K562 (cell line): ENCODE data around the gene IFIT5. TPM values are rescaled to one million over a fixed set of nuclear protein-coding genes. Genes with fewer than 3 reads are reported as not detected.
A peak's percentile ranks its signal among the peaks of the same experiment; 100 is the strongest.

Experiments used
- ATAC-seq: fragments of 200-7000 bp; cut with Tn5 transposase; 3 replicates; pipeline ENCODE4 v1.9.1; 2020; ENCODE audit warnings: moderate library complexity
- BruUV-seq: library from RNA; stranded (reverse); fragments of 400-500 nt; replicated peaks from 2 replicates; lab custom pipeline; 2021; lab: Mats Ljungman, UMichigan
- CTCF ChIA-PET: fragments of 300-600 bp; formaldehyde crosslinking; extraction: SDS; loops from one replicate; lab custom pipeline; 2021; ENCODE audit warnings: low intra/inter-chr PET ratio; lab: Yijun Ruan, JAX
- POLR2A ChIA-PET: fragments of 300-600, 350-650 bp; sonication (Branson Sonifier 250); formaldehyde crosslinking; extraction: SDS; loops from one replicate; lab custom pipeline; 2021; ENCODE audit warnings: antibody characterized with exemption, inconsistent platforms; lab: Yijun Ruan, JAX
- DNase-seq, 4 experiments: peaks; one replicate each; pipeline versions ENCODE4 v3.0.0 to v3.0.0-alpha.2; 2011 to 2018; ENCODE audit warnings: low spot score in 3 of 4, mixed read lengths in 3 of 4; ENCODE audit errors: extremely low read depth in 1 of 4
- FAIRE-seq: peaks from 2 replicates; lab custom pipeline; 2011; peaks lifted over from hg19 to GRCh38; lab: Jason Lieb, UNC
- H2AFZ ChIP-seq: 2 replicates; pipeline ENCODE4 v1.6.0; 2011; ENCODE audit warnings: low read depth, low read length, control low read depth, inconsistent platforms
- H3K27ac ChIP-seq: fragments of 200-600 bp; 3 replicates; pipeline ENCODE4 v1.8.0; 2011; ENCODE audit warnings: low read depth, mild to moderate bottlenecking, control low read depth, inconsistent platforms, low read length, moderate library complexity, mixed read lengths; ENCODE audit errors: extremely low read depth
- H3K27me3 ChIP-seq, 2 experiments: fragments of 300-600 bp in 1 of 2; 2 replicates in 1 of 2; 3 replicates in 1 of 2; pipeline versions ENCODE4 v1.6.0 to v1.8.0; 2011; ENCODE audit warnings: inconsistent platforms in 2 of 2, low read length in 2 of 2, mild to moderate bottlenecking in 1 of 2, mixed read lengths in 1 of 2, moderate library complexity in 1 of 2; ENCODE audit not compliant: control insufficient read depth in 2 of 2, insufficient read depth in 2 of 2
- H3K36me3 ChIP-seq: fragments of 300-600 bp; 3 replicates; pipeline ENCODE4 v1.8.0; 2011; ENCODE audit warnings: mild to moderate bottlenecking, low read length, inconsistent platforms; ENCODE audit not compliant: control insufficient read depth, insufficient read depth
- H3K4me1 ChIP-seq, 2 experiments: fragments of 200-600 bp in 1 of 2; replicated peaks in 1 of 2; 2 replicates in 1 of 2; 3 replicates in 1 of 2; pipeline versions ENCODE4 v1.5.1 to v1.8.0; 2011; ENCODE audit warnings: inconsistent platforms in 2 of 2, low read length in 2 of 2, mild to moderate bottlenecking in 1 of 2, mixed read lengths in 1 of 2, moderate library complexity in 1 of 2; ENCODE audit not compliant: control insufficient read depth in 2 of 2, insufficient read depth in 2 of 2
- H3K4me2 ChIP-seq: 2 replicates; pipeline ENCODE4 v1.6.1; 2011; ENCODE audit warnings: low read length, control low read depth, inconsistent platforms, mixed read lengths; ENCODE audit not compliant: insufficient read depth
- H3K4me3 ChIP-seq: fragments of 200-600 bp; sonication (generic), shearing (Covaris generic); 2 replicates; pipeline ENCODE4 v1.5.1; 2016; ENCODE audit warnings: control low read depth, inconsistent platforms
- H3K79me2 ChIP-seq: fragments of 200-600 bp; 3 replicates; pipeline ENCODE4 v1.8.0; 2011; ENCODE audit warnings: low read length, inconsistent platforms; ENCODE audit not compliant: control insufficient read depth, insufficient read depth
- H3K9ac ChIP-seq, 2 experiments: 2 replicates each; pipeline versions ENCODE4 v1.6.0 to v1.6.1; 2011; ENCODE audit warnings: low read depth in 2 of 2, low read length in 2 of 2, control low read depth in 1 of 2, inconsistent platforms in 1 of 2, mild to moderate bottlenecking in 1 of 2, mixed read lengths in 1 of 2; ENCODE audit not compliant: insufficient read depth in 1 of 2
- H3K9me1 ChIP-seq: one replicate; pipeline ENCODE4 v1.6.0; 2011; ENCODE audit warnings: inconsistent platforms, mild to moderate bottlenecking, low read length, moderate library complexity; ENCODE audit not compliant: control insufficient read depth, insufficient read depth
- H3K9me3 ChIP-seq: replicated peaks from 2 replicates; pipeline ENCODE4 v1.5.1; 2011; ENCODE audit warnings: low read depth, low read length, inconsistent platforms; ENCODE audit not compliant: control insufficient read depth, insufficient read depth
- H4K20me1 ChIP-seq: replicated peaks from 2 replicates; pipeline ENCODE4 v1.6.1; 2011; ENCODE audit warnings: low read length, inconsistent platforms, mixed read lengths; ENCODE audit not compliant: control insufficient read depth, insufficient read depth
- FOSL1 ChIP-seq: fragments of 200-800 bp; sonication (Bioruptor generic); conservative IDR thresholded peaks from 2 replicates; pipeline ENCODE4 v1.6.1; 2016; ENCODE audit warnings: missing genetic modification characterization, missing compliant biosample characterization
- FOXA3 ChIP-seq, 2 experiments: fragments of 450-650 bp in 1 of 2; sonication (generic) in 1 of 2; formaldehyde crosslinking; IDR thresholded peaks in 1 of 2; conservative IDR thresholded peaks in 1 of 2; 2 replicates each; pipeline versions ENCODE4 v1.4.0 to v1.8.0; 2020 to 2022; ENCODE audit warnings: mild to moderate bottlenecking in 2 of 2, missing genetic modification reagents in 1 of 2
- HNRNPLL ChIP-seq: fragments of 200-400 bp; formaldehyde crosslinking; IDR thresholded peaks from 2 replicates; pipeline ENCODE4 v1.6.1; 2017; ENCODE audit warnings: low read length, low read depth, mild to moderate bottlenecking; ENCODE audit not compliant: poor library complexity, severe bottlenecking
- LARP7 ChIP-seq: fragments of 450-650 bp; IDR thresholded peaks from 2 replicates; pipeline ENCODE4 v1.6.1; 2016
- NFATC3 ChIP-seq: fragments of 450-650 bp; IDR thresholded peaks from 2 replicates; pipeline ENCODE4 v1.6.1; 2017; ENCODE audit warnings: mild to moderate bottlenecking
- RB1 ChIP-seq: fragments of 450-650 bp; IDR thresholded peaks from 2 replicates; pipeline ENCODE4 v1.6.1; 2017; ENCODE audit warnings: low read depth, mild to moderate bottlenecking
- RNF2 ChIP-seq: sonication (generic); IDR thresholded peaks from 2 replicates; pipeline ENCODE4 v1.6.1; 2016
- SRSF9 ChIP-seq: fragments of 200-400 bp; formaldehyde crosslinking; IDR thresholded peaks from 2 replicates; pipeline ENCODE4 v1.6.1; 2017; ENCODE audit warnings: low read depth, low read length, borderline replicate concordance
- ZC3H11A ChIP-seq: IDR thresholded peaks from 2 replicates; pipeline ENCODE4 v1.6.1; 2012; ENCODE audit warnings: low read depth, low read length, improper control_type of control experiment
- ZNF444 ChIP-seq: fragments of 250-450 bp; sonication (Bioruptor Pico); IDR thresholded peaks from 2 replicates; pipeline ENCODE4 v1.4.0; 2020; ENCODE audit warnings: mild to moderate bottlenecking, moderate library complexity
- ZNF507 ChIP-seq: conservative IDR thresholded peaks from 2 replicates; pipeline ENCODE4 v1.6.1; 2017; ENCODE audit warnings: missing genetic modification characterization, missing compliant biosample characterization
- in situ Hi-C: fragments of 300-500 bp; cut with MboI; formaldehyde crosslinking; loops from 4 replicates; pipeline ENCODE4 v1.15.0; 2018; ENCODE audit warnings: inconsistent platforms, mixed read lengths
- intact Hi-C: fragments of 100-400 bp; cut with micrococcal nuclease; formaldehyde crosslinking; loops from 2 replicates; pipeline ENCODE4 v1.14.2; 2022
- polyA plus RNA-seq, 8 experiments: library from polyadenylated mRNA; depleted of rRNA in 4 of 8; stranded (reverse) in 5 of 8; unstranded in 3 of 8; fragments of >200 nt; fragmentation: Nextera tagmentation in 2 of 8; fragmentation: Illumina TruSeq in 1 of 8; extraction: Ambion mirVana in 2 of 8; extraction: Trizol in 1 of 8; gene quantifications; 2 replicates each; pipeline versions ENCODE4 v1.2.1 to v1.2.3, GENCODE V29; 2011 to 2014; ENCODE audit warnings: inconsistent platforms in 1 of 8, missing spikeins in 1 of 8
- total RNA-seq, 7 experiments: library from RNA; depleted of rRNA in 6 of 7; stranded (reverse); fragments of >200 nt in 6 of 7; fragmentation: Illumina TruSeq in 2 of 7; extraction: Trizol in 2 of 7; gene quantifications; 2 replicates each; pipeline versions ENCODE4 v1.2.1 to v1.2.3, GENCODE V29; 2011 to 2021; ENCODE audit warnings: low replicate concordance in 1 of 7
- TF ChIP-seq, protein P1 (sequence below): fragments of 250-450 bp; sonication (Bioruptor Pico); IDR thresholded peaks from 2 replicates; pipeline ENCODE4 v1.4.0; 2020
- TF ChIP-seq, protein P2 (sequence below): sonication (generic); formaldehyde crosslinking; IDR thresholded peaks from 2 replicates; pipeline ENCODE4 v1.8.1; 2023; ENCODE audit warnings: mild to moderate bottlenecking, missing genetic modification reagents
- TF ChIP-seq, protein P3 (sequence below): sonication (generic); formaldehyde crosslinking; IDR thresholded peaks from 2 replicates; pipeline ENCODE4 v1.8.0; 2022; ENCODE audit warnings: missing genetic modification reagents, mild to moderate bottlenecking, moderate library complexity, borderline replicate concordance
- TF ChIP-seq, protein P4 (sequence below): sonication (generic); formaldehyde crosslinking; IDR thresholded peaks from 2 replicates; pipeline ENCODE4 v1.8.0; 2022; ENCODE audit warnings: mild to moderate bottlenecking, missing genetic modification reagents

Gene IFIT5
- total and polyA plus RNA-seq, 9 of the 15 experiments (the other 6 are each of a cell fraction or from before 2014, with no cell fraction given): 0.04 to 0.11 (median 0.06) TPM; not detected in 5

DNA sequence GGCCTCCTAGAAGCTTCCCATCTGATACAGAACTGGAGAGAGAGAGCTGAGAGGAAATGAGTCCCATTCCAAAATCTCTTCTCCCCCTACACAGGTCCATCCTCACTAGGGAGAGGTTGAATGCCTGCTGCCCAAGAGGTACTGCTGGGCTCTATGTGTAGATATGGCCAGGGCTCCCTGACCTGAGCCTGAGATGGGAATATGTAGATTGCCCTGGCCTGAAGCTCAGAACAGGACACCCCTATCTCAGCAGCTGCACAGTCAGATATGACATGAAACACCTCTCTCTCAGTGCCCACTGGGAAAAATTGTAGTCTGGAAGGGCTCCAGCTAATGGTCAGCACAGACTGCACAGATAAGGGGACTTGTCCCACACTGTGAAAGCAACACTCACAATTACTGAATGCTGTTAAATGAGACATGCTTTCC is 39.6 kb upstream of the IFIT5 start:
- CTCF ChIA-PET: no interaction called here
- H3K9ac ChIP-seq: no peak overlapping the region
- TF ChIP-seq, protein P1, sequence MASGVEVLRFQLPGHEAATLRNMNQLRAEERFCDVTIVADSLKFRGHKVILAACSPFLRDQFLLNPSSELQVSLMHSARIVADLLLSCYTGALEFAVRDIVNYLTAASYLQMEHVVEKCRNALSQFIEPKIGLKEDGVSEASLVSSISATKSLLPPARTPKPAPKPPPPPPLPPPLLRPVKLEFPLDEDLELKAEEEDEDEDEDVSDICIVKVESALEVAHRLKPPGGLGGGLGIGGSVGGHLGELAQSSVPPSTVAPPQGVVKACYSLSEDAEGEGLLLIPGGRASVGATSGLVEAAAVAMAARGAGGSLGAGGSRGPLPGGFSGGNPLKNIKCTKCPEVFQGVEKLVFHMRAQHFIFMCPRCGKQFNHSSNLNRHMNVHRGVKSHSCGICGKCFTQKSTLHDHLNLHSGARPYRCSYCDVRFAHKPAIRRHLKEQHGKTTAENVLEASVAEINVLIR (CRISPR knock-in tag): no peak
- TF ChIP-seq, protein P2, sequence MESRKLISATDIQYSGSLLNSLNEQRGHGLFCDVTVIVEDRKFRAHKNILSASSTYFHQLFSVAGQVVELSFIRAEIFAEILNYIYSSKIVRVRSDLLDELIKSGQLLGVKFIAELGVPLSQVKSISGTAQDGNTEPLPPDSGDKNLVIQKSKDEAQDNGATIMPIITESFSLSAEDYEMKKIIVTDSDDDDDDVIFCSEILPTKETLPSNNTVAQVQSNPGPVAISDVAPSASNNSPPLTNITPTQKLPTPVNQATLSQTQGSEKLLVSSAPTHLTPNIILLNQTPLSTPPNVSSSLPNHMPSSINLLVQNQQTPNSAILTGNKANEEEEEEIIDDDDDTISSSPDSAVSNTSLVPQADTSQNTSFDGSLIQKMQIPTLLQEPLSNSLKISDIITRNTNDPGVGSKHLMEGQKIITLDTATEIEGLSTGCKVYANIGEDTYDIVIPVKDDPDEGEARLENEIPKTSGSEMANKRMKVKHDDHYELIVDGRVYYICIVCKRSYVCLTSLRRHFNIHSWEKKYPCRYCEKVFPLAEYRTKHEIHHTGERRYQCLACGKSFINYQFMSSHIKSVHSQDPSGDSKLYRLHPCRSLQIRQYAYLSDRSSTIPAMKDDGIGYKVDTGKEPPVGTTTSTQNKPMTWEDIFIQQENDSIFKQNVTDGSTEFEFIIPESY (CRISPR knock-in tag): no peak
- TF ChIP-seq FOXA3 (CRISPR knock-in tag; conservative IDR thresholded peaks at IDR 0.05 in 1 of 2, IDR thresholded peaks at IDR 0.05 in 1 of 2) (no peak), ZNF444 (no peak), FOSL1 (tag) (0 out of 2 replicates have a peak, but pooled peaks have one; percentile 42), RNF2 (no peak), ZNF507 (tag) (no peak), ZC3H11A (no peak), RB1 (no peak), HNRNPLL (no peak), NFATC3 (no peak), SRSF9 (no peak), LARP7 (no peak)
- TF ChIP-seq, protein P3, sequence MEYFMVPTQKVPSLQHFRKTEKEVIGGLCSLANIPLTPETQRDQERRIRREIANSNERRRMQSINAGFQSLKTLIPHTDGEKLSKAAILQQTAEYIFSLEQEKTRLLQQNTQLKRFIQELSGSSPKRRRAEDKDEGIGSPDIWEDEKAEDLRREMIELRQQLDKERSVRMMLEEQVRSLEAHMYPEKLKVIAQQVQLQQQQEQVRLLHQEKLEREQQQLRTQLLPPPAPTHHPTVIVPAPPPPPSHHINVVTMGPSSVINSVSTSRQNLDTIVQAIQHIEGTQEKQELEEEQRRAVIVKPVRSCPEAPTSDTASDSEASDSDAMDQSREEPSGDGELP (CRISPR knock-in tag): peak; percentile 29; the same call in 1 of the 2 replicates
- TF ChIP-seq, protein P4, sequence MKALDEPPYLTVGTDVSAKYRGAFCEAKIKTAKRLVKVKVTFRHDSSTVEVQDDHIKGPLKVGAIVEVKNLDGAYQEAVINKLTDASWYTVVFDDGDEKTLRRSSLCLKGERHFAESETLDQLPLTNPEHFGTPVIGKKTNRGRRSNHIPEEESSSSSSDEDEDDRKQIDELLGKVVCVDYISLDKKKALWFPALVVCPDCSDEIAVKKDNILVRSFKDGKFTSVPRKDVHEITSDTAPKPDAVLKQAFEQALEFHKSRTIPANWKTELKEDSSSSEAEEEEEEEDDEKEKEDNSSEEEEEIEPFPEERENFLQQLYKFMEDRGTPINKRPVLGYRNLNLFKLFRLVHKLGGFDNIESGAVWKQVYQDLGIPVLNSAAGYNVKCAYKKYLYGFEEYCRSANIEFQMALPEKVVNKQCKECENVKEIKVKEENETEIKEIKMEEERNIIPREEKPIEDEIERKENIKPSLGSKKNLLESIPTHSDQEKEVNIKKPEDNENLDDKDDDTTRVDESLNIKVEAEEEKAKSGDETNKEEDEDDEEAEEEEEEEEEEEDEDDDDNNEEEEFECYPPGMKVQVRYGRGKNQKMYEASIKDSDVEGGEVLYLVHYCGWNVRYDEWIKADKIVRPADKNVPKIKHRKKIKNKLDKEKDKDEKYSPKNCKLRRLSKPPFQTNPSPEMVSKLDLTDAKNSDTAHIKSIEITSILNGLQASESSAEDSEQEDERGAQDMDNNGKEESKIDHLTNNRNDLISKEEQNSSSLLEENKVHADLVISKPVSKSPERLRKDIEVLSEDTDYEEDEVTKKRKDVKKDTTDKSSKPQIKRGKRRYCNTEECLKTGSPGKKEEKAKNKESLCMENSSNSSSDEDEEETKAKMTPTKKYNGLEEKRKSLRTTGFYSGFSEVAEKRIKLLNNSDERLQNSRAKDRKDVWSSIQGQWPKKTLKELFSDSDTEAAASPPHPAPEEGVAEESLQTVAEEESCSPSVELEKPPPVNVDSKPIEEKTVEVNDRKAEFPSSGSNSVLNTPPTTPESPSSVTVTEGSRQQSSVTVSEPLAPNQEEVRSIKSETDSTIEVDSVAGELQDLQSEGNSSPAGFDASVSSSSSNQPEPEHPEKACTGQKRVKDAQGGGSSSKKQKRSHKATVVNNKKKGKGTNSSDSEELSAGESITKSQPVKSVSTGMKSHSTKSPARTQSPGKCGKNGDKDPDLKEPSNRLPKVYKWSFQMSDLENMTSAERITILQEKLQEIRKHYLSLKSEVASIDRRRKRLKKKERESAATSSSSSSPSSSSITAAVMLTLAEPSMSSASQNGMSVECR (CRISPR knock-in tag): no peak

More for the DNA sequence above, 39.6 kb upstream of the IFIT5 start:
- Histone ChIP-seq H3K27me3 (no peaks in the 10 kb centered on the region), H3K79me2 (no peaks in the 10 kb centered on the region), H2AFZ (no peak overlapping the region), H4K20me1 (no peaks in the 10 kb centered on the region), H3K4me1 (peaks cover 0 to 28% of the 10 kb centered on the region in 2 experiments; a peak in 3 of 5 replicates), H3K9me1 (no peaks in the 10 kb centered on the region), H3K27ac (peak overlapping the region; percentile 12; the same call in 1 of the 3 replicates), H3K9me3 (no peaks in the 10 kb centered on the region), H3K4me3 (no peak overlapping the region), H3K4me2 (peak overlapping the region; percentile 16; the same call in 1 of the 2 replicates), H3K36me3 (no peaks in the 10 kb centered on the region)
- BruUV-seq: no TSS peak
- FAIRE-seq (peak; percentile 87), DNase-seq (peak in 3 of 4 experiments; percentile 10 to 82 (median 55)), ATAC-seq (peak; percentile 83)
- in situ Hi-C loops: no loop called here
- POLR2A ChIA-PET: interaction anchor here (1.0 to 1.1 kb wide), 2 partner anchors 11 to 12 kb away, joined by 3 to 7 read pairs; no protein-coding TSS in a partner anchor
- intact Hi-C loops: no loop called here
